Fibroblast of lung (primary cell): ENCODE results near the gene GSE1. TPM values are rescaled to one million over a fixed set of nuclear protein-coding genes. Genes with fewer than 3 reads are reported as not detected.

Source experiments
- DNase-seq, 2 donors: peaks; one replicate each; pipeline versions ENCODE4 v3.0.0 to v3.0.0-alpha.2; 2010; ENCODE audit warnings: low read depth in 2 of 2
- H2AFZ ChIP-seq: 2 replicates; pipeline ENCODE4 v1.5.1; 2012; ENCODE audit warnings: low read length, control low read depth, inconsistent platforms
- H3K27ac ChIP-seq: 2 replicates; pipeline ENCODE4 v1.5.1; 2011; ENCODE audit warnings: low read length, control low read depth; ENCODE audit not compliant: insufficient read depth
- H3K27me3 ChIP-seq: 2 replicates; pipeline ENCODE4 v1.5.1; 2011; ENCODE audit warnings: mild to moderate bottlenecking, low read length; ENCODE audit not compliant: control insufficient read depth, insufficient read depth
- H3K36me3 ChIP-seq: 2 replicates; pipeline ENCODE4 v1.5.1; 2011; ENCODE audit warnings: low read length; ENCODE audit not compliant: control insufficient read depth, insufficient read depth
- H3K4me1 ChIP-seq: 2 replicates; pipeline ENCODE4 v1.5.1; 2011; ENCODE audit warnings: low read length; ENCODE audit not compliant: control insufficient read depth, insufficient read depth; ENCODE audit errors: extremely low read depth
- H3K4me2 ChIP-seq: 2 replicates; pipeline ENCODE4 v1.5.1; 2011; ENCODE audit warnings: low read length, control low read depth; ENCODE audit not compliant: insufficient read depth; ENCODE audit errors: extremely low read depth
- H3K4me3 ChIP-seq, 4 experiments: fragments of 200-600 bp in 1 of 4; sonication (generic) in 1 of 4; replicated peaks in 1 of 4; 2 replicates each; pipeline ENCODE4 v1.5.1; 2011 to 2016; ENCODE audit warnings: low read length in 4 of 4, low read depth in 3 of 4, mild to moderate bottlenecking in 3 of 4, control low read depth in 2 of 4, inconsistent platforms in 1 of 4, mixed read lengths in 1 of 4; ENCODE audit not compliant: insufficient read depth in 1 of 4; ENCODE audit errors: control extremely low read depth in 1 of 4
- H3K79me2 ChIP-seq: 2 replicates; pipeline ENCODE4 v1.5.1; 2012; ENCODE audit warnings: mild to moderate bottlenecking, low read length, inconsistent platforms; ENCODE audit not compliant: control insufficient read depth, insufficient read depth
- H3K9ac ChIP-seq: 2 replicates; pipeline ENCODE4 v1.5.1; 2011; ENCODE audit warnings: mild to moderate bottlenecking, low read length, control low read depth; ENCODE audit not compliant: insufficient read depth
- H3K9me3 ChIP-seq: 2 replicates; pipeline ENCODE4 v1.5.1; 2012; ENCODE audit warnings: low read depth, low read length; ENCODE audit not compliant: control insufficient read depth, insufficient read depth
- H4K20me1 ChIP-seq: 2 replicates; pipeline ENCODE4 v1.5.1; 2011; ENCODE audit warnings: low read length; ENCODE audit not compliant: control insufficient read depth, insufficient read depth; ENCODE audit errors: extremely low read depth
- EZH2 ChIP-seq: IDR thresholded peaks from 2 replicates; pipeline ENCODE4 v1.5.1; 2012; ENCODE audit warnings: low read length, control low read depth, mild to moderate bottlenecking; ENCODE audit errors: missing control alignments
- polyA plus RNA-seq, 2 donors: library from polyadenylated mRNA; depleted of rRNA in 1 of 2; stranded (reverse) in 1 of 2; unstranded in 1 of 2; fragments of >200 nt; gene quantifications; 2 replicates each; pipeline ENCODE4 v1.2.1, GENCODE V29; 2011 to 2012; ENCODE audit warnings: missing spikeins in 1 of 2
- total RNA-seq: library from RNA; depleted of rRNA; stranded (reverse); fragments of >200 nt; gene quantifications from 2 replicates; pipeline ENCODE4 v1.2.1, GENCODE V29; 2014
- TF ChIP-seq, protein P1 (sequence below), 2 donors: IDR thresholded peaks in 1 of 2; conservative IDR thresholded peaks in 1 of 2; 1 replicate in 1 of 2; 2 replicates in 1 of 2; pipeline ENCODE4 v1.5.1; 2011 to 2012; ENCODE audit warnings: low read length in 2 of 2, control low read depth in 1 of 2, inconsistent platforms in 1 of 2, low read depth in 1 of 2, mild to moderate bottlenecking in 1 of 2

The GSE1 gene
- total and polyA plus RNA-seq, 2 donors (not counting 1 experiment from before 2014, with no cell fraction given), result 11.0 to 35.7 TPM

DNA sequence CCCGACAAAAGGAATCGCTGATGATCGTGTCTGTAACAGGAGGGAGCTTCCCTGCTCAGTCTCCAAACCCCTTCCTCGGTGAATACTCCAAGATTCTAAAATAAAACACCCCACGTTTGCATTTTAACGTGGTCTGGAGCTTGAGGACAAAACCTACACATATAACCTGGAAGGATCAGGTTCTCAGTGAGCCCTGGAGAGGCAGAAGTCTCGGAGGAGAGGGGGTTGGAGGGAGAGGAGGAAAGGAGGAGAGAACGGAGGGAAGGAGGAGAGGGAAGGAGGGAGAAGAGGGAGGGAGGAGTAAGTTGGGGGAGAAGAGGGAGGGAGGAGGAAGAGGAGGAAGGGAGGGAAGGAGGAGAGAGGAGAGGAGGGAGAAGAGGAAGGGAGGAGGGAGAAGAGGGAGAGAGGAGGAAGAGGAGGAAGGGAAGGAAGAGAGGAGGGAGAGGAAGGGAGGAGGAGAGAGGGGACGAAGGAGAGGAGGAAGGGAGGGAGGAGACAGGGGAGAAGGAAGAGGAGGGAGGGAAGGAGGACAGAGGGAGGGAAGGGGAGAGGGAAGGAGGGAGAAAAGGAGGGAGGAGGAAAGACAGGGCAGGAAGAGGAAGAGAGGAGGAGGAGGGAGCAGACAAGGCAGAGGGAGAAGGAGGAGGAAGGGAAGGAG is 103.0 kb downstream of the GSE1 start:
- H3K27ac ChIP-seq, result no peak overlapping the region
- DNase-seq, result no peak
- peaks cover 2% of the 10 kb centered on the region for H3K4me1 ChIP-seq
- no peaks in the 10 kb centered on the region for H3K36me3 ChIP-seq
- H3K27me3 ChIP-seq, result no peaks in the 10 kb centered on the region
- peak overlapping the region; percentile 12 for H2AFZ ChIP-seq
- TF ChIP-seq, protein P1, sequence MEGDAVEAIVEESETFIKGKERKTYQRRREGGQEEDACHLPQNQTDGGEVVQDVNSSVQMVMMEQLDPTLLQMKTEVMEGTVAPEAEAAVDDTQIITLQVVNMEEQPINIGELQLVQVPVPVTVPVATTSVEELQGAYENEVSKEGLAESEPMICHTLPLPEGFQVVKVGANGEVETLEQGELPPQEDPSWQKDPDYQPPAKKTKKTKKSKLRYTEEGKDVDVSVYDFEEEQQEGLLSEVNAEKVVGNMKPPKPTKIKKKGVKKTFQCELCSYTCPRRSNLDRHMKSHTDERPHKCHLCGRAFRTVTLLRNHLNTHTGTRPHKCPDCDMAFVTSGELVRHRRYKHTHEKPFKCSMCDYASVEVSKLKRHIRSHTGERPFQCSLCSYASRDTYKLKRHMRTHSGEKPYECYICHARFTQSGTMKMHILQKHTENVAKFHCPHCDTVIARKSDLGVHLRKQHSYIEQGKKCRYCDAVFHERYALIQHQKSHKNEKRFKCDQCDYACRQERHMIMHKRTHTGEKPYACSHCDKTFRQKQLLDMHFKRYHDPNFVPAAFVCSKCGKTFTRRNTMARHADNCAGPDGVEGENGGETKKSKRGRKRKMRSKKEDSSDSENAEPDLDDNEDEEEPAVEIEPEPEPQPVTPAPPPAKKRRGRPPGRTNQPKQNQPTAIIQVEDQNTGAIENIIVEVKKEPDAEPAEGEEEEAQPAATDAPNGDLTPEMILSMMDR (conservative IDR thresholded peaks at IDR 0.05 in 1 of 2, IDR thresholded peaks at IDR 0.05 in 1 of 2; ENCODE audit: low read depth in 1 of 2, low read length in 2 of 2), result no peak
- TF ChIP-seq EZH2, result no peak
- H3K9me3 ChIP-seq, result no peaks in the 10 kb centered on the region
- H4K20me1 ChIP-seq, result no peaks in the 10 kb centered on the region
- H3K4me2 ChIP-seq, result peak overlapping the region; percentile 48
- no peak overlapping the region for H3K9ac ChIP-seq
- no peak overlapping the region for H3K4me3 ChIP-seq
- no peaks in the 10 kb centered on the region for H3K79me2 ChIP-seq

DNA sequence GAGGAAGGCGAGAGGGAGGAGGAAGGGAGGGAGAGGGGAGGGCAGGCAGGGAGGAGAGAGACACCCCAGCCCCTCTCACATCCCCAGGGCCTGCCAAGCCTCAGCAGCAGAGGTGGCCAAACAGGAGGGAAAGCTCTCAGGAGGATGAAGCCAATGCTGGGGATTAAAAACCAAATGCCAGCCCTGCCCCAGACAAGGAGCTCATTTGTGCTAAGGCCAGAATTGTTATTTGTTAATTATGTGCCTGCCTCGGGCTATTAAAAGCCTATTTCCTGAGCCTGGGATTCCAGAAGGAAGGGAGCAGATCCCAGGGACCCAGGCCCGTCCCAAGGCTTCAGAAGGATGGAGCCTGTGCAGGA is 103.5 kb downstream of the GSE1 start:
- Histone ChIP-seq H3K4me2 (no peak overlapping the region), H3K27me3 (no peaks in the 10 kb centered on the region), H4K20me1 (no peaks in the 10 kb centered on the region), H3K36me3 (no peaks in the 10 kb centered on the region), H3K9ac (no peak overlapping the region), H3K4me1 (peaks cover 2% of the 10 kb centered on the region), H3K79me2 (no peaks in the 10 kb centered on the region), H3K27ac (no peak overlapping the region), H3K9me3 (no peaks in the 10 kb centered on the region), H2AFZ (no peak overlapping the region), H3K4me3 (no peak overlapping the region)
- TF ChIP-seq, protein P1 (conservative IDR thresholded peaks at IDR 0.05 in 1 of 2, IDR thresholded peaks at IDR 0.05 in 1 of 2; ENCODE audit: low read depth in 1 of 2, low read length in 2 of 2), result no peak
- no peak for TF ChIP-seq EZH2
- DNase-seq, result no peak

GRCh38 chr16:85717393-85718152 is 104.5 kb downstream of the GSE1 start:
- Histone ChIP-seq H2AFZ (no peak overlapping the region), H3K9me3 (no peaks in the 10 kb centered on the region), H3K4me2 (no peak overlapping the region), H3K36me3 (no peaks in the 10 kb centered on the region), H3K9ac (no peak overlapping the region), H3K4me3 (no peak overlapping the region), H3K4me1 (peaks cover 2% of the 10 kb centered on the region), H3K27me3 (no peaks in the 10 kb centered on the region), H3K79me2 (no peaks in the 10 kb centered on the region), H4K20me1 (no peaks in the 10 kb centered on the region), H3K27ac (no peak overlapping the region)
- peak; percentile 37 to 61 for DNase-seq
- TF ChIP-seq EZH2, result no peak
- TF ChIP-seq, protein P1 (conservative IDR thresholded peaks at IDR 0.05 in 1 of 2, IDR thresholded peaks at IDR 0.05 in 1 of 2; ENCODE audit: low read depth in 1 of 2, low read length in 2 of 2), result peak; percentile 50 to 56
